HepG2 (cell line): ENCODE measurements around the gene NDUFAF8. TPM values are rescaled to one million over a fixed set of nuclear protein-coding genes. Genes with fewer than 3 reads are reported as not detected.

Experiments
- AHR ChIP-seq: IDR thresholded peaks from 2 replicates; pipeline ENCODE4 v1.6.1; 2018; ENCODE audit warnings: missing genetic modification reagents, missing compliant biosample characterization
- DZIP1 ChIP-seq: sonication (generic); formaldehyde crosslinking; IDR thresholded peaks from 2 replicates; pipeline ENCODE4 v1.5.0; 2020; ENCODE audit warnings: mild to moderate bottlenecking, missing genetic modification reagents
- HIVEP1 ChIP-seq: sonication (generic); formaldehyde crosslinking; IDR thresholded peaks from 2 replicates; pipeline ENCODE4 v1.4.0; 2020; ENCODE audit warnings: mild to moderate bottlenecking, missing genetic modification reagents
- NR2F2 ChIP-seq: IDR thresholded peaks from 2 replicates; pipeline ENCODE4 v1.6.1; 2012; ENCODE audit warnings: low read depth, inconsistent platforms, borderline replicate concordance
- SRY ChIP-seq: sonication (generic); formaldehyde crosslinking; IDR thresholded peaks from 2 replicates; pipeline ENCODE4 v1.8.0; 2022; ENCODE audit warnings: mild to moderate bottlenecking, missing genetic modification reagents
- TP53 ChIP-seq: sonication (generic); formaldehyde crosslinking; conservative IDR thresholded peaks from 2 replicates; pipeline ENCODE4 v1.4.0; 2020; ENCODE audit warnings: missing genetic modification reagents
- ZNF260 ChIP-seq: sonication (generic); formaldehyde crosslinking; IDR thresholded peaks from 2 replicates; pipeline ENCODE4 v1.4.0; 2020; ENCODE audit warnings: missing genetic modification reagents, low read depth, mild to moderate bottlenecking, borderline replicate concordance
- ZNF292 ChIP-seq: sonication (generic); formaldehyde crosslinking; IDR thresholded peaks from 2 replicates; pipeline ENCODE4 v1.8.1; 2022; ENCODE audit warnings: mild to moderate bottlenecking, low read depth, missing genetic modification reagents, borderline replicate concordance
- ZNF343 ChIP-seq: sonication (generic); formaldehyde crosslinking; IDR thresholded peaks from 2 replicates; pipeline ENCODE4 v1.4.0; 2020; ENCODE audit warnings: mild to moderate bottlenecking, missing genetic modification reagents
- ZNF543 ChIP-seq: sonication (generic); formaldehyde crosslinking; IDR thresholded peaks from 2 replicates; pipeline ENCODE4 v1.4.0; 2020; ENCODE audit warnings: mild to moderate bottlenecking, missing genetic modification reagents
- ZNF567 ChIP-seq: sonication (generic); formaldehyde crosslinking; IDR thresholded peaks from 2 replicates; pipeline ENCODE4 v1.8.1; 2023; ENCODE audit warnings: mild to moderate bottlenecking, missing genetic modification reagents, borderline replicate concordance
- ZNF572 ChIP-seq: sonication (generic); formaldehyde crosslinking; IDR thresholded peaks from 2 replicates; pipeline ENCODE4 v1.5.1; 2020; ENCODE audit warnings: mild to moderate bottlenecking, missing genetic modification reagents
- polyA plus RNA-seq, 8 experiments: library from polyadenylated mRNA; depleted of rRNA in 3 of 8; stranded (reverse) in 7 of 8; unstranded in 1 of 8; fragments of >200 nt; fragmentation: Illumina TruSeq in 4 of 8; extraction: Trizol in 4 of 8; gene quantifications; 2 replicates each; pipeline versions ENCODE4 v1.2.1 to v1.2.3, GENCODE V29; 2011 to 2016; ENCODE audit warnings: low read depth in 4 of 8, missing spikeins in 1 of 8, mixed read lengths in 1 of 8; ENCODE audit not compliant: insufficient read depth in 1 of 8
- total RNA-seq, 5 experiments: library from RNA; depleted of rRNA; stranded (reverse); fragments of >200 nt; fragmentation: Illumina TruSeq; extraction: Trizol; gene quantifications; 2 replicates each; pipeline ENCODE4 v1.2.3, GENCODE V29; 2016; ENCODE audit warnings: low read depth in 1 of 5
- TF ChIP-seq, protein P1 (sequence below), 2 experiments: fragments of 450-650 bp in 1 of 2; sonication (generic) in 1 of 2; formaldehyde crosslinking in 1 of 2; IDR thresholded peaks; 2 replicates each; pipeline versions ENCODE4 v1.6.1 to v1.8.0; 2016 to 2022; ENCODE audit warnings: antibody characterized with exemption in 1 of 2, mild to moderate bottlenecking in 1 of 2, missing genetic modification reagents in 1 of 2

The NDUFAF8 gene
- total and polyA plus RNA-seq, 2 of the 13 experiments (the other 11 are each of a cell fraction or from before 2014, with no cell fraction given): 75.6 to 233 TPM

DNA sequence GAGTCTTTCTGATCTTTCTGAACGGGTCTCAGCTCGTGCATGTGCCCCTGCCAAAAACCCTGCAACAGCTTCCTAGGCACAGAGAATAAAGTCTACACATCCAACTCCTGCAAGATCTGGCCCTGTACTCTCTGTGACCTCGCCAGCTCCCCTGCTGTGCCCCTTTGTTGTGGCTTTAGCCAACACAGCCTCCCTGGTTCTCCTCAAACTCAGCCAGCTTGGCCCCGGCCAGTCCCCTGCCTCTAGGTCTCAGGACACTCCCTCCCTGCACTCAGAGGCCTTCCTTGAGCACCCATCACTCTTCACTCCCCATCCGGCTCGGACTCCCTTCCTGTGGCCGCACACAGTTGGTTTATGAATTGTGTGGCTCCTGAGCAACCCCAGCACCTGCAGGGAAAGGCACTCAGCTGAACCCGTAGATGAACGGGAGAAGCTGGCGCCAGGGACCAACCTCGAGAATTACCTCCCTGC lies 17.7 kb upstream of the NDUFAF8 start (continued):
- TF ChIP-seq TP53 (CRISPR knock-in tag) (no peak), ZNF292 (CRISPR knock-in tag) (no peak), ZNF567 (CRISPR knock-in tag) (0 out of 2 replicates have a peak, but pooled peaks have one; percentile 5), NR2F2 (no peak), ZNF343 (CRISPR knock-in tag) (peak; percentile 70; the same call in 1 of the 2 replicates), ZNF543 (CRISPR knock-in tag) (0 out of 2 replicates have a peak, but pooled peaks have one; percentile 22), HIVEP1 (0 out of 2 replicates have a peak, but pooled peaks have one; percentile 41), ZNF572 (CRISPR knock-in tag) (peak; percentile 26; the same call in 1 of the 2 replicates), DZIP1 (0 out of 2 replicates have a peak, but pooled peaks have one; percentile 42), ZNF260 (CRISPR knock-in tag) (no peak), AHR (CRISPR knock-in tag) (peak; percentile 52; the same call in 1 of the 2 replicates), SRY (no peak)
- TF ChIP-seq, protein P1, sequence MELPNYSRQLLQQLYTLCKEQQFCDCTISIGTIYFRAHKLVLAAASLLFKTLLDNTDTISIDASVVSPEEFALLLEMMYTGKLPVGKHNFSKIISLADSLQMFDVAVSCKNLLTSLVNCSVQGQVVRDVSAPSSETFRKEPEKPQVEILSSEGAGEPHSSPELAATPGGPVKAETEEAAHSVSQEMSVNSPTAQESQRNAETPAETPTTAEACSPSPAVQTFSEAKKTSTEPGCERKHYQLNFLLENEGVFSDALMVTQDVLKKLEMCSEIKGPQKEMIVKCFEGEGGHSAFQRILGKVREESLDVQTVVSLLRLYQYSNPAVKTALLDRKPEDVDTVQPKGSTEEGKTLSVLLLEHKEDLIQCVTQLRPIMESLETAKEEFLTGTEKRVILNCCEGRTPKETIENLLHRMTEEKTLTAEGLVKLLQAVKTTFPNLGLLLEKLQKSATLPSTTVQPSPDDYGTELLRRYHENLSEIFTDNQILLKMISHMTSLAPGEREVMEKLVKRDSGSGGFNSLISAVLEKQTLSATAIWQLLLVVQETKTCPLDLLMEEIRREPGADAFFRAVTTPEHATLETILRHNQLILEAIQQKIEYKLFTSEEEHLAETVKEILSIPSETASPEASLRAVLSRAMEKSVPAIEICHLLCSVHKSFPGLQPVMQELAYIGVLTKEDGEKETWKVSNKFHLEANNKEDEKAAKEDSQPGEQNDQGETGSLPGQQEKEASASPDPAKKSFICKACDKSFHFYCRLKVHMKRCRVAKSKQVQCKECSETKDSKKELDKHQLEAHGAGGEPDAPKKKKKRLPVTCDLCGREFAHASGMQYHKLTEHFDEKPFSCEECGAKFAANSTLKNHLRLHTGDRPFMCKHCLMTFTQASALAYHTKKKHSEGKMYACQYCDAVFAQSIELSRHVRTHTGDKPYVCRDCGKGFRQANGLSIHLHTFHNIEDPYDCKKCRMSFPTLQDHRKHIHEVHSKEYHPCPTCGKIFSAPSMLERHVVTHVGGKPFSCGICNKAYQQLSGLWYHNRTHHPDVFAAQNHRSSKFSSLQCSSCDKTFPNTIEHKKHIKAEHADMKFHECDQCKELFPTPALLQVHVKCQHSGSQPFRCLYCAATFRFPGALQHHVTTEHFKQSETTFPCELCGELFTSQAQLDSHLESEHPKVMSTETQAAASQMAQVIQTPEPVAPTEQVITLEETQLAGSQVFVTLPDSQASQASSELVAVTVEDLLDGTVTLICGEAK (IDR thresholded peaks at IDR 0.05): no peak
- TF ChIP-seq, protein P1 (CRISPR knock-in tag; IDR thresholded peaks at IDR 0.05): peak; percentile 49; the same call in 1 of the 2 replicates
